ENCODE measurements around the gene HAP1.
A peak's percentile ranks its signal among the peaks of the same experiment; 100 is the strongest.

HAP1 gene

DNA sequence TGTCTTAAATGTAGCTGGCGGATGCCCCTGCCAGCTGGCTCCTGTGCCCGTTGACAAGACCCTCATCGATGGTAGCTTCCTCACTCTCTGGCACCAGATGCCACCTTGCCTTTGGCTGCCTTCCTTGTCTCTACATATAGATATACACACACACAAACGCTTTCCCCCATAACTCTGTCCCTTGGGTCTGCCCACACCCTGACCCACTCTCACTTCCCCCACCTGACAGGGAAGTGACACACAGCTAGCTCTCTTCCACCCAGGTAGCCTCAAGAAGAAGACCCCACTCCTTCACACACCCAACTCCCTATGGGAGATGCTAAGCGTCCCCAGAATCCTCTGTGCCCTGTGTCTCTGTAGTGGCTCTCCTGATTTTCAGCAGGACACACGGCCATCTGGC, 26.4 kb upstream of the HAP1 start:
- DNase-seq (ENCODE audit: insufficient read length), result no peak
- no peak for FAIRE-seq
- TF ChIP-seq POLR2AphosphoS5 (IDR thresholded peaks at IDR 0.05; ENCODE audit: low read depth, low read length) (no peak), TAF1 (IDR thresholded peaks at IDR 0.05; ENCODE audit: borderline replicate concordance, low read depth, low read length) (no peak), POLR2A (IDR thresholded peaks at IDR 0.05; ENCODE audit: low read depth, low read length) (no peak)

DNA sequence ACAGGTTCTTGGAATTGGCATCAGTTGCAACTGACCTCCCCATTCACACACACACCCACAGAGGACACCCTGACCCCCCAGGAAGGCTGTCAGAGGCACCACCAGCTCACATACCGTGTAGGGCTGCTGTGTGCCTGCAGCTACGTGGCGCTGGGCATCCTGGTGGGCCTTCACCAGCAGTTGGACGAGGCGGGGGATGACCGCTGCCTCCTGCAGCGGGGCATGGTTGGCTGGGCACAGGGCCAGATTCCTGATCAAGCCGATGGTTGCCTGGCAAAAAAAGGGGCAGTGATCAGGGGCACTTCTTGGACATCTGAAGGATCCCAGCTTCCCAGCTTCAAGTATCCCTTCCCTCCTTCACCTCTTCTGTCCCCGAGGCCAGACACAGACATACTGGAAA, 24.2 kb upstream of the HAP1 start:
- TF ChIP-seq POLR2AphosphoS5 (IDR thresholded peaks at IDR 0.05; ENCODE audit: low read depth, low read length) (no peak), TAF1 (IDR thresholded peaks at IDR 0.05; ENCODE audit: borderline replicate concordance, low read depth, low read length) (no peak), POLR2A (IDR thresholded peaks at IDR 0.05; ENCODE audit: low read depth, low read length) (no peak)
- FAIRE-seq (no peak), DNase-seq (ENCODE audit: insufficient read length) (no peak)

DNA sequence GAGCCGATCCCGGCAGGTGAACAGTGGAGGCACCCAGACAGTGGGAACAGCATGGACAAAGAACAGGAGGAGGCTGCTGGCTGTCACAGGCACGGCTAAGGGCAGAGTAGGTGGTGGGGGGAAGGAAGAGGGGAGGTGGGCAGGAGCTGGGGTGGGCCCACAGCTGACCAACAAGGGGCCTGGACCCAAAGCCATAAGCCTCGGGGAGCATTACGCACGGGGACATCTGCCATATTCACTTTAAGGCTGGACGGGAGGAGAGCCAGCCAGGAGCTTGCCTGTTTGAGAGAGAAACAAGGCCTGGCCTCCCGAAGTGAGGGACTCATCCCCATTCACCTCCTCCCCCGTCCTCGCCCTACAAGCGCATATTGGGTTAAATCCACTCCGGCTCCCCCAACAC, 19.6 kb upstream of the HAP1 start:
- DNase-seq (ENCODE audit: insufficient read length) (no peak), FAIRE-seq (no peak)
- no peak for TF ChIP-seq TAF1 (IDR thresholded peaks at IDR 0.05; ENCODE audit: borderline replicate concordance, low read depth, low read length)
- no peak for TF ChIP-seq POLR2A (IDR thresholded peaks at IDR 0.05; ENCODE audit: low read depth, low read length)
- TF ChIP-seq POLR2AphosphoS5 (IDR thresholded peaks at IDR 0.05; ENCODE audit: low read depth, low read length), result no peak

DNA sequence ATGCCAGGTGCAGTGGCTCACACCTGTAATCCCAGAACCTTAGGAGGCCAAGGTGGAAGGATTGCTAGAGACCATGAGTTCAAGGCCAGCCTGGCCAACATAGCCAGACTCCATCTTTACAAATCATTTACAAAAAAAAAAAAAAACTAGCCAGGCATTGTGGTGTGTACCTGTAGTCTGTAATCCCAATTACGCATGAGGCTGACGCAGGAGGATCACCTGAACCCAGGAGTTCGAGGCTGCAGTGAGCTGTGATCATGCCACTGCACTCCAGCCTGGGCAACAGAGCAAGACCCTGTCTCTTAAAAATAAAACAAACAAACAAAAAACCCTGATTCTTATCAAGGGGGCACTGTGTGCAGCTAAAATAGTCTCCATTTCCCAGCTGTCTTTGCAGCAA, 16.8 kb upstream of the HAP1 start:
- DNase-seq (ENCODE audit: insufficient read length) (no peak), FAIRE-seq (no peak)
- TF ChIP-seq POLR2A (IDR thresholded peaks at IDR 0.05; ENCODE audit: low read depth, low read length) (no peak), TAF1 (IDR thresholded peaks at IDR 0.05; ENCODE audit: borderline replicate concordance, low read depth, low read length) (no peak), POLR2AphosphoS5 (IDR thresholded peaks at IDR 0.05; ENCODE audit: low read depth, low read length) (no peak)

DNA sequence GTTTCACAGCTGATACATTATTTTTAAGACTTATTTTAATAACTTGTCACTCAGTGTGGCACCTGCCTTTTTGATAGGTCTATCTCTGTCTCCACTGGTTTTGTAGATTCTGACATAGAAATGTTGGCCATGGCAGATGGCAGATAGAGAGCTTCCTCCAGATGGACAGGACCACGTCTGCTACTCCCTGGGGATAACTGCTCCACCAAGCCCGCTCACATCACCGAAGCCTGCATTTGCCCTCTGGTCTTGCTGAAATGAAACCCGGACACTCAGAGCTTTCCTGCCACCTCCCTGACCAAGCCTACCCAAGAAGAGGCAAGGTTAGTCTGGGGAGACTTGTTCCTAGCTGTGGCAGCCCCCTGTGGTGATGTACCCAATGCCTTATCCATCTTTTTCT, 16.4 kb upstream of the HAP1 start:
- TF ChIP-seq POLR2AphosphoS5 (IDR thresholded peaks at IDR 0.05; ENCODE audit: low read depth, low read length), result no peak
- no peak for DNase-seq (ENCODE audit: insufficient read length)
- FAIRE-seq, result no peak

DNA sequence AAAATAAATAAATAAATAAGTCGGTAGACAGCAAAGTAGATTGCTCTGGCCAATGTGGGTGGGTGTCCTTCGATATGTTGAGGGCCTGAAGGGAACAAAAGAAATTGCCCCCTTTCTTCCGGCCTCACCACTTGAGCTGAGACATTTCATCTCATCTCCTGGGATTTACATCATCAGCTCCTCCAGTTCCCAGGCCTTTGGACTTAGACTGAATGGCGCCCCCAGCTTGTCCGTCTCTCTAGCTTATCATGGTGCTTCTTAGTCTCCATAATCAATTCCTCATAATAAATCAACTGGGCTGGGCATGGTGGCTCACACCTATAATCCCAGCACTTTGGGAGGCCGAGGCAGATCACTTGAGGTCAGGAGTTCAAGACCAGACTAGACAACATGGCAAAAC, 13.8 kb upstream of the HAP1 start:
- FAIRE-seq (no peak), DNase-seq (ENCODE audit: insufficient read length) (no peak)
- TF ChIP-seq POLR2A (IDR thresholded peaks at IDR 0.05; ENCODE audit: low read depth, low read length) (no peak), TAF1 (IDR thresholded peaks at IDR 0.05; ENCODE audit: borderline replicate concordance, low read depth, low read length) (no peak), POLR2AphosphoS5 (IDR thresholded peaks at IDR 0.05; ENCODE audit: low read depth, low read length) (no peak)

DNA sequence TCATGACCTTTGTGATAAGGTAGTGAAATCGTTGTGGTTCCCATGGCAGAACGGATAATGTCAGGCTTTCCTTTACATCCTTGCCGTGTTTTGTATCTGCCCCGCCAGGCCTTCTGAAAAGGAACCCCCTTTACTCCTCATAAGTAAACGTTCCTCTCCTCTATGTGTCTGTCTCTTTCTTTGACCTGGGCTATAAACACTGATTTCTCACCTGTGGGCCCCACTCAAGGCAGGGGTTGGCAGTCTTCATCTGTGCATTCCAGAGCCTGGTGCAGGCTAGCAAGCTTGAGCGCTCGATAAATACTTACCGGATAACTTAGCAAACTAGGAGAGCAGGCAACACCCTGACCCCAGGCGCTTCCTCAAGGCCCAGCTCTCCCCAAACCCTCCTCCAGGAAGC, 7.3 kb upstream of the HAP1 start:
- FAIRE-seq (no peak), DNase-seq (ENCODE audit: insufficient read length) (no peak)
- no peak for TF ChIP-seq POLR2AphosphoS5 (IDR thresholded peaks at IDR 0.05; ENCODE audit: low read depth, low read length)
- TF ChIP-seq POLR2A (IDR thresholded peaks at IDR 0.05; ENCODE audit: low read depth, low read length), result no peak
- TF ChIP-seq TAF1 (IDR thresholded peaks at IDR 0.05; ENCODE audit: borderline replicate concordance, low read depth, low read length), result no peak

DNA sequence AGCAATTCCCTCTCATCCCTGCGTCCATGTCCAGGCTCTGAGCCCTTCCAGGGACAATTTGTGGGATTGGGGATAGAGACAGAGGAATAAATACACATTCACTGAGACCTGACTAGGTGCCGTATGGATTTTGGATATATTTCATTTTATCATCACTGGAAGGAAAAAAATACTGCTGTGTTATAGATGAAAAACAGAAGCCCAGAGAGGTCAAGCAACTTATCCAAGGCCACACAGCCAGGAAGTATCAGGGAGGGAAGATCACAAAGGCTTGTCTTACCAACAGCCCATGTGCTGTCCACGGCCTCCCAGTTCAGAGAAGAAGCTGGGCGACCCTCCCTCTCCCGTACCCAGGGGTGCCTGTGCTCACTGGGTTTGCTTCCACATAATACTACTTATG, 6.1 kb upstream of the HAP1 start:
- TF ChIP-seq POLR2AphosphoS5 (IDR thresholded peaks at IDR 0.05; ENCODE audit: low read depth, low read length), result no peak
- no peak for TF ChIP-seq TAF1 (IDR thresholded peaks at IDR 0.05; ENCODE audit: borderline replicate concordance, low read depth, low read length)
- TF ChIP-seq POLR2A (IDR thresholded peaks at IDR 0.05; ENCODE audit: low read depth, low read length), result no peak
- FAIRE-seq, result no peak
- DNase-seq (ENCODE audit: insufficient read length), result no peak

DNA sequence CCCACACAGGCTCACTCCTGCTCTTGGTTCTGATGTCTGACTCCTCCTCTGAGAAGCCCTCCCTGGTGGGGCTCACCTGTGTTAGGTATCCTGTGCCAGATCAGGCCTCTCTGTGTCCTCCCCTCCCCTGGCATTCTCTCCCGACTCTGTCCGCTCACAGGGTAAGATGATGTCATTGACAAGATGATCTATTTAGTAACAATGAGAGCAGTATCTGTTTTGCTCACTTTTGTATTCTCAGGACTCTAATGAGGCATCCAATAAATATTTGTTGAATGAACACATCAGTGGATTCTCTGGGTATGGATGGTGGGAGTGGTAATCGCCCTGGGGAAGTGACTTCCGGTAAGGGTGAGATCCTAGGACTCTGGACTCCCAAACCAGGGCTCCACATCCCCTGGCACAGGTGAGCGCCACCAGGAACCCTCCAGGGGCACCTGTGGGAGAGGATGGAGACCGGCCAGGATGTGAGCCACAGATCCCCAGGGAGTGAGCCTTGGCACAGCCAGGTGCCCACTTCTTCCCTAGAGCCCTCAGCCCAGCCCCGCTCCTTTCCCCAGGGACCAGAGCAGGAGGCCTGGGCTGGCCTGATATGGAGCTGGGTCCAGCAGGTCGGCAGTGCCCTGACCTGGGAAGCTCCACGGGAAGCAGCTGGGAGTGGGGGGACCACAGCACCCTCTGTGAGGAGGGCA, 5.4 kb upstream of the HAP1 start:
- FAIRE-seq (no peak), DNase-seq (ENCODE audit: insufficient read length) (no peak)
- TF ChIP-seq POLR2AphosphoS5 (IDR thresholded peaks at IDR 0.05; ENCODE audit: low read depth, low read length) (no peak), TAF1 (IDR thresholded peaks at IDR 0.05; ENCODE audit: borderline replicate concordance, low read depth, low read length) (no peak), POLR2A (IDR thresholded peaks at IDR 0.05; ENCODE audit: low read depth, low read length) (no peak)

DNA sequence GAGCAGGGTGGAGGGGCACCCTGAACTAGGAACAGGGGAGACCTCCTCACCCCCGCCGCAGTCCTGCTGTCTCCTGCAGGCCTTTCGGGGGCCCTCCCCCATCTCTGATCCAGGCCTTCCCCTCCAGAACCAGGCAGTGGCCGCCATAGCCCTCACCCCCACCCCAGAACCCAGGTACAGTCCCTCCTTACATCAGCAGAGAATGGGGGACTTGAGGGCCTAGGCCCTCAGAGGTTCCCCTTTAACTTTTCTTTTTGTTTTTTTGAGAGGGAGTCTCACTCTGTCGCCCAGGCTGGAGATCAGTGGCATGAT, 4.3 kb upstream of the HAP1 start:
- DNase-seq (ENCODE audit: insufficient read length) (no peak), FAIRE-seq (no peak)
- TF ChIP-seq TAF1 (IDR thresholded peaks at IDR 0.05; ENCODE audit: borderline replicate concordance, low read depth, low read length) (no peak), POLR2AphosphoS5 (IDR thresholded peaks at IDR 0.05; ENCODE audit: low read depth, low read length) (no peak), POLR2A (IDR thresholded peaks at IDR 0.05; ENCODE audit: low read depth, low read length) (no peak)

DNA sequence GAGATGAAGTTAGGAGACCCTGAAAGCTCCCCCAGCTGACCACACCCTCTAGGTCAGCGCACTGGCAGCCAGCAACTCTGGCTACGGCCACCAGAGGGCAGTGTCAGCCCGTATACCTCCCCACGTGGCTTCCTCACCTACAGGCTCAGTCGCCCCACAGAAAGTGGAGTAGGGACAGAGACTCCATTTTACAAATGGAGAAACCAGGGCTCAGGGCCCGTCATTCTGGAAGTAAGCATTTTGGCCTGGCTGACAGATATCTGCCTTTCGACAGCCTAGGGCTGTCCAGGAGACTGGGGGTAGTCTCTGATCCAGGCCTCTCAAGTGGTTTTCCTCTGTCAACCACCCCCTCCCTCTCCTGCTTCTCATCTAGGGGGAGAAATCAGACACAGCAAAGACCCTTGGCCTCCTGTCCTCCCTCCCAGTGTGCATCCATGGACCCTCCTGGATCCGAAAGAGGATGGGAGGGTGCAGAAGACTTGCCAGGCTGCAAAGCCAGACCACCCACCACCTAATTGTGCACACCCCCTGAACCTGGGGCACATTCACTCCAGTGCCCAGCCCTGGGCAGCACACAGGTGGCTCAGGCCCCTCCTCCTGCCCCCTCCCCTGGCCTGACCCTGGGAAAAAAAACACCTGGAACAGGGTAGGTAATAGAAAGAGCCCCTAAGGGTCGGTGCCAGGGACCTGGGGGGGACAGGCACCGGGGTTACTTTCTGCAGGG, 3.8 kb upstream of the HAP1 start:
- peak; percentile 86 for FAIRE-seq
- DNase-seq (ENCODE audit: insufficient read length), result peak; percentile 93
- TF ChIP-seq POLR2AphosphoS5 (IDR thresholded peaks at IDR 0.05; ENCODE audit: low read depth, low read length) (no peak), POLR2A (IDR thresholded peaks at IDR 0.05; ENCODE audit: low read depth, low read length) (no peak), TAF1 (IDR thresholded peaks at IDR 0.05; ENCODE audit: borderline replicate concordance, low read depth, low read length) (no peak)

DNA sequence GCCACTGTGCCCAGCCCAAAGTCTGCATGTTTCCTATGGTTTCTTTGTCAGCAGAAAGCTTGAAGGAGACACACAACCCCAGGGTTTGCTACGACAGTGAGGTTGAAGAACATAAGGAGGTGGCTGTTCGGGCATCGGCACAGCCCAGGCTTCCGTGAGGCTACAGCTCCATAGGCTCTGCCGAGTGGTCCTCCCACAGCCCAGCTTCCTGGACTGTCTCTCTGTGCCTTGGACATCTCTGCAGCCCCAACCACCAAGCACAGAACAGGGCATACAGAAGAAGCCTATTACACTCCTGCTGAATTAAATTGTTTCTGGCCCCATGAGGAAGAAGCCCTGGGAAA, 3.2 kb upstream of the HAP1 start:
- TF ChIP-seq TAF1 (IDR thresholded peaks at IDR 0.05; ENCODE audit: borderline replicate concordance, low read depth, low read length) (no peak), POLR2A (IDR thresholded peaks at IDR 0.05; ENCODE audit: low read depth, low read length) (no peak), POLR2AphosphoS5 (IDR thresholded peaks at IDR 0.05; ENCODE audit: low read depth, low read length) (no peak)
- FAIRE-seq, result no peak
- no peak for DNase-seq (ENCODE audit: insufficient read length)
